MCF 10A (cell line): ENCODE results near the gene HBEGF. TPM values are rescaled to one million over a fixed set of nuclear protein-coding genes. Genes with fewer than 3 reads are reported as not detected.

ENCODE experiments used
- BruUV-seq: library from RNA; stranded (reverse); fragments of 400-500 nt; replicated peaks from 2 replicates; lab custom pipeline; 2021; lab: Mats Ljungman, UMichigan
- CTCF ChIA-PET: fragments of 300-600 bp; sonication (Branson Sonifier 250); formaldehyde crosslinking; extraction: SDS; loops from one replicate; lab custom pipeline; 2021; ENCODE audit warnings: antibody characterized with exemption, inconsistent platforms; lab: Yijun Ruan, JAX
- POLR2A ChIA-PET: fragments of 300-600, 350-650 bp; sonication (Branson Sonifier 250); formaldehyde crosslinking; extraction: SDS; loops from one replicate; lab custom pipeline; 2020; ENCODE audit warnings: antibody characterized with exemption, inconsistent platforms; lab: Yijun Ruan, JAX
- DNase-seq: peaks from one replicate; pipeline ENCODE4 v3.0.0-alpha.2; 2018; ENCODE audit not compliant: unreplicated experiment
- H3K27ac Mint-ChIP-seq: one replicate; pipeline ENCODE4 v1.8.0; 2022; ENCODE audit warnings: mild to moderate bottlenecking, low read depth, mixed read lengths; ENCODE audit not compliant: unreplicated experiment
- H3K27me3 Mint-ChIP-seq: one replicate; pipeline ENCODE4 v1.8.0; 2022; ENCODE audit warnings: mixed read lengths; ENCODE audit not compliant: insufficient read depth, unreplicated experiment
- H3K36me3 Mint-ChIP-seq: one replicate; pipeline ENCODE4 v1.8.0; 2022; ENCODE audit warnings: mild to moderate bottlenecking, moderate library complexity, mixed read lengths; ENCODE audit not compliant: insufficient read depth, unreplicated experiment
- H3K4me1 Mint-ChIP-seq: one replicate; pipeline ENCODE4 v1.8.0; 2022; ENCODE audit warnings: mixed read lengths; ENCODE audit not compliant: insufficient read depth, unreplicated experiment
- H3K4me3 Mint-ChIP-seq: one replicate; pipeline ENCODE4 v1.8.0; 2022; ENCODE audit warnings: mild to moderate bottlenecking, moderate library complexity, mixed read lengths; ENCODE audit not compliant: unreplicated experiment
- H3K9me3 Mint-ChIP-seq: one replicate; pipeline ENCODE4 v1.8.0; 2022; ENCODE audit warnings: mixed read lengths; ENCODE audit not compliant: unreplicated experiment
- CTCF ChIP-seq: fragments of 200-600 bp; IDR thresholded peaks from one replicate; pipeline ENCODE4 v1.8.0; 2022; ENCODE audit warnings: antibody characterized with exemption, mild to moderate bottlenecking; ENCODE audit not compliant: unreplicated experiment
- intact Hi-C: fragments of 100-400 bp; cut with micrococcal nuclease; formaldehyde crosslinking; loops from 2 replicates; pipeline ENCODE4 v1.14.1; 2022
- total RNA-seq: library from RNA; stranded (reverse); gene quantifications from 2 replicates; pipeline ENCODE4 v1.2.3, GENCODE V29; 2022

The HBEGF gene
- total RNA-seq, 1 experiment from 2014 or later, result 55.7 TPM

- intact Hi-C loops, result loop anchor here (2.0 to 5.0 kb wide), 3 partner anchors 44 to 61 kb away; partner anchors contain the start of gene HBEGF
- TF ChIP-seq CTCF, result no peak
- ChIA-PET POLR2A (interaction anchor here (0.6 to 5.9 kb wide), 37 partner anchors 9 to 1950 kb away, joined by 3 to 98 read pairs (median 5); partner anchors contain the start of genes ANKHD1, EIF4EBP3 and HBEGF), CTCF (interaction anchor here (0.6 to 3.9 kb wide), 14 partner anchors 9 to 1361 kb away, joined by 3 to 39 read pairs (median 4); partner anchors contain the start of gene HBEGF)
- Mint-ChIP-seq H3K27me3 (no peaks in the 10 kb centered on the region), H3K36me3 (peaks cover 31% of the 10 kb centered on the region), H3K4me1 (peaks cover 30% of the 10 kb centered on the region), H3K4me3 (peak within 1 kb of the TSS; percentile 100), H3K27ac (peak within 1 kb of the TSS; percentile 100), H3K9me3 (no peaks in the 10 kb centered on the region)
- DNase-seq, result peak; percentile 99
- TSS peak; percentile 93 for BruUV-seq
Measured at GRCh38 chr5:140302786-140303639, 43.4 kb downstream of the HBEGF start, which contains the start of gene PFDN1. PFDN1 (minus strand) TSS chr5:140303101; CDS start chr5:140303073, 28 bp downstream.

GRCh38 chr5:140301136-140301535 is 45.3 kb downstream of the HBEGF start:
- ChIA-PET POLR2A (interaction anchor here (0.6 to 5.9 kb wide), 6 partner anchors 8 to 45 kb away, joined by 3 to 98 read pairs (median 8); partner anchors contain the start of gene HBEGF), CTCF (interaction anchor here (0.8 to 3.9 kb wide), 3 partner anchors 45 to 61 kb away, joined by 3 to 39 read pairs (median 3); partner anchors contain the start of gene HBEGF)
- peak overlapping the region; percentile 16 for H3K4me3 Mint-ChIP-seq
- H3K27me3 Mint-ChIP-seq, result no peaks in the 10 kb centered on the region
- intact Hi-C loops, result loop anchor here (5.0 kb wide), 1 partner anchor 59 kb away; no protein-coding TSS in a partner anchor
- DNase-seq, result no peak
- TF ChIP-seq CTCF, result no peak
- peaks cover 42% of the 10 kb centered on the region for H3K4me1 Mint-ChIP-seq
- peaks cover 35% of the 10 kb centered on the region for H3K36me3 Mint-ChIP-seq
- no peak overlapping the region for H3K27ac Mint-ChIP-seq
- no peaks in the 10 kb centered on the region for H3K9me3 Mint-ChIP-seq
- no TSS peak for BruUV-seq

- Mint-ChIP-seq H3K36me3 (peaks cover 35% of the 10 kb centered on the region), H3K27me3 (no peaks in the 10 kb centered on the region), H3K9me3 (no peaks in the 10 kb centered on the region), H3K4me1 (peaks cover 54% of the 10 kb centered on the region), H3K27ac (peak overlapping the region; percentile 67), H3K4me3 (no peak overlapping the region)
- POLR2A ChIA-PET, result interaction anchor here (1.2 to 1.7 kb wide), 3 partner anchors 37 to 52 kb away, joined by 4 to 7 read pairs (median 6); partner anchors contain the start of gene HBEGF
- CTCF ChIA-PET, result interaction anchor here (1.0 to 1.9 kb wide), 2 partner anchors 48 to 56 kb away, joined by 3 to 7 read pairs; partner anchors contain the start of gene HBEGF
- BruUV-seq, result no TSS peak
- no peak for TF ChIP-seq CTCF
- DNase-seq, result no peak
- intact Hi-C loops, result no loop called here
Measured at GRCh38 chr5:140299056-140299455, 47.3 kb downstream of the HBEGF start.
